GM21576 (cell line): Measurements from ENCODE around the gene APOE.
"Not testable (repeated sequence)": the region's sequence is repeated elsewhere in the genome, so short reads cannot be mapped to it uniquely, and the experiment has no call there.

Source experiments
- ATAC-seq: cut with Tn5 transposase; IDR thresholded peaks from one replicate; pipeline ENCODE4 v1.9.1; 2021; ENCODE audit warnings: mild to moderate bottlenecking, moderate library complexity; ENCODE audit not compliant: unreplicated experiment

Gene APOE

GRCh38 chr19:44883922-44884321 is 21.7 kb upstream of the APOE start:
- ATAC-seq: no peak

GRCh38 chr19:44884566-44884965 is 21.0 kb upstream of the APOE start:
- no peak for ATAC-seq

GRCh38 chr19:44886141-44886540 is 19.5 kb upstream of the APOE start:
- ATAC-seq: no peak

- no peak for ATAC-seq
These were observed 17.9 kb upstream of the APOE start for GRCh38 chr19:44887648-44888047.

- ATAC-seq: not testable (repeated sequence)
These were observed 17.3 kb upstream of the APOE start for GRCh38 chr19:44888335-44888734.

- no peak for ATAC-seq
These were observed 15.7 kb upstream of the APOE start for GRCh38 chr19:44889830-44890365.

GRCh38 chr19:44890366-44891015 is 15.1 kb upstream of the APOE start:
- ATAC-seq: peak; percentile 75

- ATAC-seq: no peak
These were observed 14.3 kb upstream of the APOE start, which contains the start of gene TOMM40 for GRCh38 chr19:44891016-44891882. Gene TOMM40, plus strand, starts transcription at chr19:44891254. Its CDS starts 162 bp downstream, at chr19:44891416.

GRCh38 chr19:44892932-44893331 is 12.7 kb upstream of the APOE start:
- ATAC-seq: no peak

GRCh38 chr19:44893332-44894051 is 12.1 kb upstream of the APOE start:
- ATAC-seq: no peak

GRCh38 chr19:44894052-44894400 is 11.6 kb upstream of the APOE start:
- no peak for ATAC-seq

GRCh38 chr19:44894946-44895345 is 10.7 kb upstream of the APOE start:
- no peak for ATAC-seq

- ATAC-seq: no peak
These were observed 7.8 kb upstream of the APOE start for GRCh38 chr19:44897835-44898234.

GRCh38 chr19:44900328-44901244 is 5.0 kb upstream of the APOE start:
- no peak for ATAC-seq

- no peak for ATAC-seq
These were observed 2.4 kb upstream of the APOE start for GRCh38 chr19:44903216-44903601.

GRCh38 chr19:44903602-44904425 is 1.8 kb upstream of the APOE start:
- no peak for ATAC-seq

- no peak for ATAC-seq
These were observed 1.1 kb upstream of the APOE start for GRCh38 chr19:44904426-44904994.

- ATAC-seq: no peak
These were observed 2.0 kb downstream of the APOE start for GRCh38 chr19:44907613-44908012.
